ENCODE measurements around the gene SH3GL1. TPM values are rescaled to one million over a fixed set of nuclear protein-coding genes. Genes with fewer than 3 reads are reported as not detected.

Gene SH3GL1
- total RNA-seq, 2 experiments from 2014 or later, result 33.2 to 38.9 TPM

DNA sequence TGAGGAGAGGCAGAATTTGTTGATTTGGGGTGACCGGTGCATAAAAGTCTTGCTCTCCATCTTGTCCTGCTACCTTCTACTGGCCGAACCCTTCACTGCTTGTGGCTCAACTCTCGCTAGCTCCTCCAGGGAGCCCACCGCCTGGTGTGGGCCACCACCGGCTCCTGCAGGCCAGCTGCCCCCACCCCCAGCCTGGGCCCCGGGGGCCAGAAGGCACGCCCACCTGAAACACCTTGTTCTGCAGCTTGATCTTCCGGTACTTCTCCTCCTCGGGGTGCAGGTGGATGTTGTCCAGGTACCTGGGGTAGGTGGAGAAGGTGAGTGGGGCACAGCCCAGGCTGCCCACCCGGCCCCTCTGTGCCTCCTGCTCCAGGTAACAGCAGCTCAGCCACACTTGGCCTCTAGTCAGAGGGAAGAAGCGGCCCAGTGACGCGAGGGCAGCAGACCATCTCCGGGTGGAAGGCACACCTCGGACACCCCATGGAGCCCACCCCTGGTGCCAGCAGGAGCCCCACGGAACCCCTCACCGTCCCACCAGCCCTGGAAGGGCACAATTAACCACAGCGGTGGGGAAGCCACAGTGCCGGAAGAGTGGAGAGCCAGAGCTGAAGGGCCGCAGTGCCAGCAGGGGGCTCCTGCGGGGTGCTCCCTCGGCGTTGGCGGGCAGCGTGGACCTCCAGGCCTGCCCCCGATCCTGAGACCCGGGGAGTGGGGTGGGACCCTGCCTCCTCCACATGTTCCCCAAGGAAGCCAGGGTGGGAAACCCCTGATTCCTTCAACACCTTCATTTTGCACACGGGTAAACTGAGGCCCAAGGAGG is 47.2 kb upstream of the SH3GL1 start:
- POLR2A ChIA-PET, result no interaction called here
- CTCF ChIA-PET (ENCODE audit: unreplicated experiment), result no interaction called here
- H3K9me2 ChIP-seq (ENCODE audit: insufficient read depth, low read length), result no peaks in the 10 kb centered on the region
- H3K4me2 ChIP-seq (ENCODE audit: low read length), result no peak overlapping the region
- no TSS peak for BruUV-seq (replicated peaks)
- intact Hi-C loops (cut with micrococcal nuclease; ENCODE audit: unreplicated experiment), result no loop called here
- no peaks in the 10 kb centered on the region for H3K79me2 ChIP-seq (ENCODE audit: insufficient read depth, low read depth, low read length)
- no peak for DNase-seq (ENCODE audit: low spot score)
- no peaks in the 10 kb centered on the region; the same call in 1 of the 2 replicates for H4K20me1 ChIP-seq (ENCODE audit: insufficient read depth, low read length)
- H2AFZ ChIP-seq (ENCODE audit: low read length), result no peak overlapping the region
- no peaks in the 10 kb centered on the region for H3K9me3 ChIP-seq (ENCODE audit: low read length)
- no peak overlapping the region for H3K4me3 ChIP-seq (ENCODE audit: low read depth, low read length, poor library complexity, severe bottlenecking)
- no peak for TF ChIP-seq EZH2phosphoT487 (IDR thresholded peaks at IDR 0.05; ENCODE audit: borderline replicate concordance, low read depth, low read length)
- TF ChIP-seq, protein P1, sequence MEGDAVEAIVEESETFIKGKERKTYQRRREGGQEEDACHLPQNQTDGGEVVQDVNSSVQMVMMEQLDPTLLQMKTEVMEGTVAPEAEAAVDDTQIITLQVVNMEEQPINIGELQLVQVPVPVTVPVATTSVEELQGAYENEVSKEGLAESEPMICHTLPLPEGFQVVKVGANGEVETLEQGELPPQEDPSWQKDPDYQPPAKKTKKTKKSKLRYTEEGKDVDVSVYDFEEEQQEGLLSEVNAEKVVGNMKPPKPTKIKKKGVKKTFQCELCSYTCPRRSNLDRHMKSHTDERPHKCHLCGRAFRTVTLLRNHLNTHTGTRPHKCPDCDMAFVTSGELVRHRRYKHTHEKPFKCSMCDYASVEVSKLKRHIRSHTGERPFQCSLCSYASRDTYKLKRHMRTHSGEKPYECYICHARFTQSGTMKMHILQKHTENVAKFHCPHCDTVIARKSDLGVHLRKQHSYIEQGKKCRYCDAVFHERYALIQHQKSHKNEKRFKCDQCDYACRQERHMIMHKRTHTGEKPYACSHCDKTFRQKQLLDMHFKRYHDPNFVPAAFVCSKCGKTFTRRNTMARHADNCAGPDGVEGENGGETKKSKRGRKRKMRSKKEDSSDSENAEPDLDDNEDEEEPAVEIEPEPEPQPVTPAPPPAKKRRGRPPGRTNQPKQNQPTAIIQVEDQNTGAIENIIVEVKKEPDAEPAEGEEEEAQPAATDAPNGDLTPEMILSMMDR (conservative IDR thresholded peaks at IDR 0.05; ENCODE audit: low read length), result no peak
- no peaks in the 10 kb centered on the region for H3K4me1 ChIP-seq (ENCODE audit: insufficient read depth, low read length, poor library complexity, severe bottlenecking)
- no peak overlapping the region for H3K27ac ChIP-seq (ENCODE audit: low read depth, low read length, poor library complexity, severe bottlenecking)
- peaks cover 87% of the 10 kb centered on the region for H3K36me3 ChIP-seq (ENCODE audit: insufficient read depth, low read length)

DNA sequence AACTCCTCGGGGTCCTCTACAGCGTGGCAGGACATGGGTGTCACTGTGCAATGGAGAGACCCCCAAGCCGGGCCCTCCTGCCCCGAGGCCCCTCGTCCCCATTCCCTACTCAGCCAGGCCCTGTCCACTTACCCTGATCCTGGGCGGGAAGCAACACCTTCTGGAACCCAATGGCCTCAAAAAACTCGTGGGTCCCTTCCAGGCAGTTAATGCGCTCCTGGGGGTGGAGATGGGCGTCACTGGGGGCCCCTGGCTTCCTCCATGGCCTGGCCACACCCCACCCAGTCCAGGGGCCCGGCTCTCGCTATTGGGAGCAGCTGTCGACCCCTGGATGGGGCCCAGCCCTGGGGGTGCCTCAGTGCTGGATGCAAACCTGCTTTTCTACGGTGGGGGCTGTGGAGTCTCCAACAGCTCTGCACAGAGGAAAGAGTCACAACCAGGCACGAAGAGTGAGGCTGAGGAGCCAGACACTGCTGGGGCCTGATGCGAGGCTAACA is 46.4 kb upstream of the SH3GL1 start:
- CTCF ChIA-PET (ENCODE audit: unreplicated experiment), result no interaction called here
- POLR2A ChIA-PET, result no interaction called here

More for the DNA sequence above, 46.4 kb upstream of the SH3GL1 start:
- H3K9me2 ChIP-seq (ENCODE audit: insufficient read depth, low read length), result no peaks in the 10 kb centered on the region
- no peak overlapping the region for H3K4me3 ChIP-seq (ENCODE audit: low read depth, low read length, poor library complexity, severe bottlenecking)
- H3K27ac ChIP-seq (ENCODE audit: low read depth, low read length, poor library complexity, severe bottlenecking), result no peak overlapping the region
- H3K36me3 ChIP-seq (ENCODE audit: insufficient read depth, low read length), result peaks cover 94% of the 10 kb centered on the region
- no peaks in the 10 kb centered on the region; the same call in 1 of the 2 replicates for H4K20me1 ChIP-seq (ENCODE audit: insufficient read depth, low read length)
- H2AFZ ChIP-seq (ENCODE audit: low read length), result no peak overlapping the region
- no TSS peak for BruUV-seq (replicated peaks)
- intact Hi-C loops (cut with micrococcal nuclease; ENCODE audit: unreplicated experiment), result no loop called here
- DNase-seq (ENCODE audit: low spot score), result no peak
- H3K4me1 ChIP-seq (ENCODE audit: insufficient read depth, low read length, poor library complexity, severe bottlenecking), result peaks cover 8% of the 10 kb centered on the region
- no peaks in the 10 kb centered on the region for H3K9me3 ChIP-seq (ENCODE audit: low read length)
- H3K4me2 ChIP-seq (ENCODE audit: low read length), result no peak overlapping the region
- no peak for TF ChIP-seq EZH2phosphoT487 (IDR thresholded peaks at IDR 0.05; ENCODE audit: borderline replicate concordance, low read depth, low read length)
- TF ChIP-seq, protein P1 (conservative IDR thresholded peaks at IDR 0.05; ENCODE audit: low read length), result no peak
- H3K79me2 ChIP-seq (ENCODE audit: insufficient read depth, low read depth, low read length), result no peaks in the 10 kb centered on the region

All from OCI-LY7 (cell line).